RCC 7860 (cell line): Measurements from ENCODE around the gene MAPKAPK2.
"Not testable (repeated sequence)": the region's sequence is repeated elsewhere in the genome, so short reads cannot be mapped to it uniquely, and the experiment has no call there.

Source experiments
- DNase-seq: peaks from one replicate; pipeline ENCODE4 v3.0.0-alpha.2; 2015; ENCODE audit warnings: low spot score
- FAIRE-seq: peaks from 2 replicates; lab custom pipeline; 2012; peaks lifted over from hg19 to GRCh38; lab: Jason Lieb, UNC

Gene MAPKAPK2

GRCh38 chr1:206684478-206685333, at the start of gene MAPKAPK2:
TSS of gene MAPKAPK2 (plus strand) at chr1:206684905. CDS start at chr1:206685230, 325 bp downstream.
- FAIRE-seq = no peak
- DNase-seq = peak; percentile 20

- DNase-seq (peak; percentile 88), FAIRE-seq (peak; percentile 21)
Observed at GRCh38 chr1:206635080-206635977, 49.4 kb upstream of the MAPKAPK2 start, which contains the start of gene DYRK3. TSS of gene DYRK3 (plus strand) at chr1:206635536. CDS start at chr1:206635704, 168 bp downstream.

GRCh38 chr1:206635978-206636345, 48.7 kb upstream of the MAPKAPK2 start:
- FAIRE-seq (no peak), DNase-seq (no peak)

- no peak for DNase-seq
- FAIRE-seq = peak; percentile 36
Observed at GRCh38 chr1:206636671-206637070, 48.0 kb upstream of the MAPKAPK2 start.

- FAIRE-seq = no peak
Observed at GRCh38 chr1:206637605-206638004, 47.1 kb upstream of the MAPKAPK2 start.

GRCh38 chr1:206642074-206642473, 42.6 kb upstream of the MAPKAPK2 start:
- not testable (repeated sequence) for DNase-seq, FAIRE-seq

More at GRCh38 chr1:206637605-206638004, 47.1 kb upstream of the MAPKAPK2 start:
- DNase-seq = no peak

GRCh38 chr1:206643118-206643698, 41.5 kb upstream of the MAPKAPK2 start:
- no peak for DNase-seq
- FAIRE-seq = no peak

- DNase-seq (no peak), FAIRE-seq (no peak)
Observed at GRCh38 chr1:206646504-206646903, 38.2 kb upstream of the MAPKAPK2 start.

GRCh38 chr1:206647224-206647623, 37.5 kb upstream of the MAPKAPK2 start:
- FAIRE-seq = no peak
- no peak for DNase-seq

- DNase-seq = no peak
- FAIRE-seq = no peak
Observed at GRCh38 chr1:206649261-206649921, 35.3 kb upstream of the MAPKAPK2 start.

GRCh38 chr1:206651014-206651413, 33.7 kb upstream of the MAPKAPK2 start:
- DNase-seq = no peak
- no peak for FAIRE-seq

- DNase-seq (peak; percentile 17), FAIRE-seq (no peak)
Observed at GRCh38 chr1:206651958-206652890, 32.5 kb upstream of the MAPKAPK2 start.

GRCh38 chr1:206653715-206654459, 30.8 kb upstream of the MAPKAPK2 start:
- no peak for DNase-seq
- FAIRE-seq = no peak

- DNase-seq = no peak
- FAIRE-seq = no peak
Observed at GRCh38 chr1:206654828-206655227, 29.9 kb upstream of the MAPKAPK2 start.

- no peak for FAIRE-seq
- no peak for DNase-seq
Observed at GRCh38 chr1:206655471-206655882, 29.2 kb upstream of the MAPKAPK2 start.

- DNase-seq (no peak), FAIRE-seq (no peak)
Observed at GRCh38 chr1:206656936-206657335, 27.8 kb upstream of the MAPKAPK2 start.

GRCh38 chr1:206657751-206658150, 27.0 kb upstream of the MAPKAPK2 start:
- FAIRE-seq (no peak), DNase-seq (no peak)

GRCh38 chr1:206658264-206658980, 26.3 kb upstream of the MAPKAPK2 start:
- no peak for DNase-seq

More at GRCh38 chr1:206658264-206658980, 26.3 kb upstream of the MAPKAPK2 start:
- no peak for FAIRE-seq
